ENCODE results near the gene POTEF. TPM values are rescaled to one million over a fixed set of nuclear protein-coding genes. Genes with fewer than 3 reads are reported as not detected.
"Not testable (repeated sequence)": the region's sequence is repeated elsewhere in the genome, so short reads cannot be mapped to it uniquely, and the experiment has no call there.

Gene POTEF
- total RNA-seq, 1 donor from 2014 or later = 55.5 TPM

DNA sequence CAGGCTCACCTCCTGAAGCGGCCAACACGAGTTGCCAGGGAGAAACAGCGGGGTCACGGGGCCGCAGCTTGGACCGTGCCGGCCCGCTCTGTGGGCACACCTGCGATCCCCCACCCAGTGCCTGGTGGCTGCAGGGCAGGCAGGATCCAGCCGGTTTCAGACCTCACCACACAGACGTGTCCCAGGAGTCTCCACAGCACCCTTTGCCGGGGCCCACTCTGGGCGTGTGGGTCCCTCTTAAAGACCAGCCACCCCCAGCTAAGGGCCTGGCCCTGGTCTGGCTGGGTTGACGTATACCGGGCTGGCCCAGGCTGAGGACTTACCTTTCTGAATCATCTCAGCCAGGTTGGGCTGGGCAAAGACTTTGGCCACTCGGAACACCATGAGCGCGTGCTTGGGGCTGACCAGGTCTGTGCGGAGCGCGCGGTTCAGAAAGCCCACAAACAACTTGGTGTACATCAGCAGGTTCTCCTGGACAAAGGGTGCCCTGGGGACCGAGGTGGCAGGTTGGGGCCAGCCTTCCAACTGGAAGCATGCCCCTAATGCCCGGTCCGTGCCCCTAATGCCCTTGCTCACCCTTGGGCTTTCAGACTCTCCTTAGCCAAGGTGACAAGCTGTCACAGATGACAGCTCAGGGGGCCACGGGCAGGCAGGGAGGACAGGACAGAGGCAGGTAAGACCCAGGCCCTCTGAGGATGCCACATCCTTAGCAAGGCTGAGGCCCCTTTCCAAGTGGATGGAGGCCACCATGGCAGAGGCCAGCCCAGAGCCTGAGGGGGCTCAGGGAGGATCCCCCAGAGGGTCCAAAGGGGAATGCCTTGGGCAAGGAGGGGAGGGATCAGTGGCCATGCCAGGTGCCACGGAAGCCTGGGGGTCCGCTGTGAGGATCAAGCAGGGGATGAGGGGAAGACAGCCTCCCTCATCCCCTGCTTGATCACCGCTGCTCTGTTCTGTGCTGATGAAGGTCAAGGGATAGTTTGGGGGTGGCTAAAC lies 26.0 kb upstream of the POTEF start:
- TF ChIP-seq, protein P1, sequence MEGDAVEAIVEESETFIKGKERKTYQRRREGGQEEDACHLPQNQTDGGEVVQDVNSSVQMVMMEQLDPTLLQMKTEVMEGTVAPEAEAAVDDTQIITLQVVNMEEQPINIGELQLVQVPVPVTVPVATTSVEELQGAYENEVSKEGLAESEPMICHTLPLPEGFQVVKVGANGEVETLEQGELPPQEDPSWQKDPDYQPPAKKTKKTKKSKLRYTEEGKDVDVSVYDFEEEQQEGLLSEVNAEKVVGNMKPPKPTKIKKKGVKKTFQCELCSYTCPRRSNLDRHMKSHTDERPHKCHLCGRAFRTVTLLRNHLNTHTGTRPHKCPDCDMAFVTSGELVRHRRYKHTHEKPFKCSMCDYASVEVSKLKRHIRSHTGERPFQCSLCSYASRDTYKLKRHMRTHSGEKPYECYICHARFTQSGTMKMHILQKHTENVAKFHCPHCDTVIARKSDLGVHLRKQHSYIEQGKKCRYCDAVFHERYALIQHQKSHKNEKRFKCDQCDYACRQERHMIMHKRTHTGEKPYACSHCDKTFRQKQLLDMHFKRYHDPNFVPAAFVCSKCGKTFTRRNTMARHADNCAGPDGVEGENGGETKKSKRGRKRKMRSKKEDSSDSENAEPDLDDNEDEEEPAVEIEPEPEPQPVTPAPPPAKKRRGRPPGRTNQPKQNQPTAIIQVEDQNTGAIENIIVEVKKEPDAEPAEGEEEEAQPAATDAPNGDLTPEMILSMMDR (IDR thresholded peaks at IDR 0.05; ENCODE audit: unreplicated experiment) = no peak
- no peak overlapping the region for H3K4me3 Mint-ChIP-seq

DNA sequence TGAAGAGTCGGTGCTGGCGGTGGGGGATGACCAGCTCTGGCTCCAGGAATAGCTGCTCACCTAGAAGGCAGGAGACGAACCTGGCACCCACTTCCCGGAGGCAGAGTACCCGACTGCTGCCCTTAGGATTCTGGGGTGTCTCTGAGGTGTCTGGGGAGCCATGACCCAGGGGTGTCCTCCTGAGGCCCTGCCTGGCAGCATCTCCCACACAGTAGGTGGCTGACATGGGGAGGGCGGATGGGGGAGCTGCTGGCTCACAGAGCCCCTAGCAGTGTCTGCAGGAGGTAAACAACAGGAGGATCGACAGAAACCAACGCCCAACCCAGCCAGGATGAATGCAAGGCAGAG lies 25.4 kb upstream of the POTEF start:
- H3K27ac Mint-ChIP-seq; H3K4me3 Mint-ChIP-seq; DNase-seq (ENCODE audit: low spot score in 2 of 2, unreplicated experiment in 2 of 2); H3K9me3 Mint-ChIP-seq; H3K27me3 Mint-ChIP-seq (ENCODE audit: low read depth); H3K36me3 Mint-ChIP-seq; H3K4me1 Mint-ChIP-seq: not testable (repeated sequence)

More for the DNA sequence above, 26.0 kb upstream of the POTEF start:
- Mint-ChIP-seq H3K9me3 (no peaks in the 10 kb centered on the region), H3K4me1 (no peaks in the 10 kb centered on the region), H3K27ac (no peak overlapping the region), H3K27me3 (ENCODE audit: low read depth) (no peaks in the 10 kb centered on the region), H3K36me3 (peaks cover 8% of the 10 kb centered on the region)
- DNase-seq (ENCODE audit: low spot score in 2 of 2, unreplicated experiment in 2 of 2) = no peak

DNA sequence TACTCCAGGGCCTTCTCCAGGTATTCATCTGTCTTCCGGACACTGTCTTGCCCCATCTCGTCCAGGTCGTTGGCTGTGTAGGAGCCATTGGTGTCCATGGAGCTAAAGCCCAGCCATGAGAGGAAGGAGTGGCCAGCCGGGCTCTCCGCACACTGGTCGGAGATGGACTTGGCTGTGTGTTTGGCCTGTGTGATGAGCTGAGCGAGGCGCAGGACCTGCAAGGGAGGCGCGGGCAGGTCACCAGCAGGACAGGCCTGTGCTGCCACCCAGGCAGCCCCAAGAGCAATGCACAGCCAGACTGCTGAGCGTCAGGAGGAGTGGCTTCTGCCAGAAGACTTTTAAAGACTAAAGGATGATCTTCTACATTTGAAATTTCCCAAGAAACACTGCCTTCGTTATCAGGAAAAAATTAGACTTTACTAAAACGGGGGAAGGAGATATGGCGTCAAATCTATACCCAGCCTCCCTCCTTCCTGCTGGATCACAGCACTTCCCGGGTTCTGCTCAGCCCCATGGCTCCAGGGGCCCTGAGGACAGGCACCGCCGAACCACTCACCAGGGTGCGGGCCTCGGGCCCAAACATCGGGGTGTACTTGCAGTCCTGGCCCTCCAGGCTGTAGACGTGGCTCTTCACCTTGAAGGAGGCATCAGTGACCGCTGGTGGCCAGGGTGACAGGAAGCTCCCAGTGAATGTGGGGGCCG lies 24.9 kb upstream of the POTEF start:
- not testable (repeated sequence) for H3K27ac Mint-ChIP-seq; H3K4me1 Mint-ChIP-seq; H3K9me3 Mint-ChIP-seq; DNase-seq (ENCODE audit: low spot score in 2 of 2, unreplicated experiment in 2 of 2); H3K4me3 Mint-ChIP-seq; H3K36me3 Mint-ChIP-seq; H3K27me3 Mint-ChIP-seq (ENCODE audit: low read depth)

DNA sequence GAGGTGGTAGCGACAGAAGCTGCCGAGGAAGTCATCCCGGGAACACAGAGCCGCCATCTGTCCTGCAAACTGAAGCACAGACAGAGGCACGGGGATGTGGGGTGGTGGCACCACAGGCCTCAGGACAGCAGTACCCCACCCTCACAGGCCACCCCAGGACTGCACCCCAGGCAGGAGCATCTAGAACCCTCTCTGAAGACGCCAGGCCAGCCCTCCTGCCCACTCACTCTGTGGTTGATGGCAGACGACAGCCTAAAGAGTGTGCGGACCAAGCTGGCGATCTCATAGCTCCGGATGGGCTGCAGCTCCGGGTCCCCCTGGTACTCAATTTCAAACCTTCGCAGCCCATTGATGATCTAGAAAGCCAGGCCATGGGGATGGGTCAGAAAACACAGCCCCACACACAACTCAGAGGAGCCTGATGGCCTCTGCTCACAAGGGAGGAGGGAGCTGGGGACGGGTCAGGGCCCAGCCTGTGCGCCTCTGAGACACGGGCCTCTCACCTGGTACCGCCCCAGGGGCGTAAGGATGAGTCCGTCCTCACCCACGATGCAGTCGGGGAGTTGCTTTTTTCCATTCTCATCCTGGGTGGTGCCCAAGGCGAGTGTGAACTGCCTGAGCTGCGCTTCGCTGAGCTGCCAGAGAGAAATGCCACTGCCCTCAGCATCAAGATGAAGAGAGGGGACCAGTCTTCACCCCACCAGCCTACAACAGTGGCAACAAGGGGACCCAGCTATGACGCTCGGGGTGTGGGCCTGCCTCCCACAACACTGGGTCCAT lies 24.0 kb upstream of the POTEF start:
- DNase-seq (ENCODE audit: low spot score in 2 of 2, unreplicated experiment in 2 of 2) = no peak
- no peak overlapping the region for H3K27ac Mint-ChIP-seq
- H3K4me1 Mint-ChIP-seq = no peaks in the 10 kb centered on the region
- TF ChIP-seq, protein P1 (IDR thresholded peaks at IDR 0.05; ENCODE audit: unreplicated experiment) = no peak
- H3K36me3 Mint-ChIP-seq = peaks cover 7% of the 10 kb centered on the region
- no peaks in the 10 kb centered on the region for H3K9me3 Mint-ChIP-seq
- H3K27me3 Mint-ChIP-seq (ENCODE audit: low read depth) = no peaks in the 10 kb centered on the region
- no peak overlapping the region for H3K4me3 Mint-ChIP-seq

DNA sequence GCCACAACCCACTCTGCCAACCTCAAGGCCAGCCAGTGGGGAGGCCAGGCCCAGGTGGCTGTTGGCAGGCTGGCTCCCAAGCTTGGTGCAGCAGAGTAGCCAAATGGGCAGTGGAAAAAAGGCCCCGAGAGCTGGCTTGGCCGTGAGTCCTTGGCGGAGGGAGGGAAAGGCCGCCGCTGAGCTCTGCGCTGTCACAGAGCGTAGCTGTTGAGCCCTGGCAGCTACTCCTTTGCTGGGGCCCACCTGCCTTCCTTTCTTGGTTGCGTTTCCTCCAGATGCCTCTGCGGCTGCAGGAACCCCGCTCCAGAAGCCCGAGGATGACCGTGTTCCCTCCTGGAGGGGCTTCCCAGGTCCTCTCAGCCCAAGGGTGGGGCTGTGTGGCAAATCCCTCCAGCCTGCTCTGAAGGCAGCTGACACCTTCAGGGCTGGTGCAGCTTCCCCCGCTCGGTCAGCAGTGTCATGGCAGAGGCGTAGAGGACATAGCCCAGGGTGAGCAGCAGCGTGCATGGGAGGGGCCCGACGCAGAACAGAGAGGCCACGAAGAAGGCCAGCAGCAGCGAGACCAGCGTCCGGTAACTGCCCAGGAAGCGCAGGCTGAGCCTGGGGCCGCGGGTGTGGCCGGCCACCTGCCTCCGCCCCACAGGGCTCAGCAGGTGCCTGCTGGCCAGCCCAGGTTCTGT lies 23.3 kb upstream of the POTEF start:
- not testable (repeated sequence) for H3K36me3 Mint-ChIP-seq; H3K9me3 Mint-ChIP-seq; H3K27ac Mint-ChIP-seq; H3K4me3 Mint-ChIP-seq; H3K4me1 Mint-ChIP-seq; DNase-seq (ENCODE audit: low spot score in 2 of 2, unreplicated experiment in 2 of 2); H3K27me3 Mint-ChIP-seq (ENCODE audit: low read depth)

DNA sequence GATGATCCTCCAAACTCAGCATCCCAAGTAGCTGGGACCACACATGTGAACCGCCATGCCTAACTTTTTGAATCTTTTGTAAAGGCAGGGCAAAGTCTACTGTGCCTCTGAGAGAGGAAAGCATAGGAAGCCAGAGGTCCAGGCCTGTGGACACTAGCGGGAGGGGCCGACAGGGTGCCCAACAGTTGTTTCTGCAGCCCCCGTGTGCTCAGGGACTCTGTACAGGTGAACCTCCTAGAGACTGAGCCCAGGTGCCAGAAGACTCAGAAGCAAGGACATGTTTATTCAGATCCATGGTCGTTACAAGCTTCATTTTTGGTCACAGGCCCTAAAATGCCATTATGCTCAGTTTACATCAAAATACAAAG lies 22.1 kb upstream of the POTEF start:
- H3K36me3 Mint-ChIP-seq; H3K9me3 Mint-ChIP-seq; H3K27me3 Mint-ChIP-seq (ENCODE audit: low read depth); H3K4me1 Mint-ChIP-seq; DNase-seq (ENCODE audit: low spot score in 2 of 2, unreplicated experiment in 2 of 2); H3K4me3 Mint-ChIP-seq; H3K27ac Mint-ChIP-seq: not testable (repeated sequence)

Data from mesothelial cell of epicardium (in vitro differentiated cells).